CD1c-positive myeloid dendritic cell (primary cell): ENCODE results near the gene ASXL3.

ENCODE experiments used
- DNase-seq: peaks from one replicate; pipeline ENCODE4 v3.0.0-alpha.2; 2016; ENCODE audit errors: extremely low spot score

ASXL3 gene

GRCh38 chr18:33577685-33578517 lies at the start of gene ASXL3:
Gene ASXL3 (plus strand): TSS chr18:33578219. CDS start chr18:33578632, 413 bp downstream.
- no peak for DNase-seq

GRCh38 chr18:33532978-33533377 lies 45.0 kb upstream of the ASXL3 start:
- DNase-seq = no peak

GRCh38 chr18:33536904-33537303 lies 41.1 kb upstream of the ASXL3 start:
- no peak for DNase-seq

GRCh38 chr18:33538418-33539042 lies 39.5 kb upstream of the ASXL3 start:
- DNase-seq = no peak

GRCh38 chr18:33540392-33540791 lies 37.6 kb upstream of the ASXL3 start:
- DNase-seq = no peak

GRCh38 chr18:33541316-33541715 lies 36.7 kb upstream of the ASXL3 start:
- no peak for DNase-seq

- DNase-seq = no peak
Observed at GRCh38 chr18:33556846-33557245, 21.2 kb upstream of the ASXL3 start.

GRCh38 chr18:33557706-33558105 lies 20.3 kb upstream of the ASXL3 start:
- DNase-seq = no peak

- DNase-seq = no peak
Observed at GRCh38 chr18:33558529-33558928, 19.5 kb upstream of the ASXL3 start.

GRCh38 chr18:33560686-33561370 lies 17.2 kb upstream of the ASXL3 start:
- no peak for DNase-seq

GRCh38 chr18:33562741-33563140 lies 15.3 kb upstream of the ASXL3 start:
- no peak for DNase-seq

- no peak for DNase-seq
Observed at GRCh38 chr18:33567705-33568104, 10.3 kb upstream of the ASXL3 start.

GRCh38 chr18:33571998-33572787 lies 5.8 kb upstream of the ASXL3 start:
- no peak for DNase-seq

GRCh38 chr18:33573193-33573592 lies 4.8 kb upstream of the ASXL3 start:
- DNase-seq = no peak

- no peak for DNase-seq
Observed at GRCh38 chr18:33575451-33575850, 2.6 kb upstream of the ASXL3 start.

GRCh38 chr18:33576999-33577646 lies 896 bp upstream of the ASXL3 start:
- DNase-seq = peak; percentile 7

GRCh38 chr18:33578518-33579348 lies 714 bp downstream of the ASXL3 start:
- no peak for DNase-seq

GRCh38 chr18:33579349-33580215 lies 1.6 kb downstream of the ASXL3 start:
- DNase-seq = no peak

GRCh38 chr18:33580546-33580945 lies 2.5 kb downstream of the ASXL3 start:
- no peak for DNase-seq

- no peak for DNase-seq
Observed at GRCh38 chr18:33581856-33582255, 3.8 kb downstream of the ASXL3 start.
